Neural cell (in vitro differentiated cells): ENCODE measurements around the gene FLT3LG.

Experiments
- CTCF ChIP-seq: fragments of 450-650 bp; IDR thresholded peaks from 2 replicates; pipeline ENCODE4 v1.5.1; 2014; ENCODE audit warnings: antibody characterized with exemption, mild to moderate bottlenecking, moderate library complexity; ENCODE audit not compliant: poor library complexity, severe bottlenecking
- EP300 ChIP-seq: fragments of 450-650 bp; conservative IDR thresholded peaks from 2 replicates; pipeline ENCODE4 v1.6.1; 2014; ENCODE audit warnings: antibody characterized with exemption, mild to moderate bottlenecking, moderate library complexity; ENCODE audit not compliant: poor library complexity, severe bottlenecking
- EZH2 ChIP-seq: fragments of 200-600, 300-800 bp; shearing (Covaris generic), sonication (generic); IDR thresholded peaks from 2 replicates; pipeline ENCODE4 v1.6.1; 2014; ENCODE audit warnings: antibody characterized with exemption, low read length, borderline replicate concordance, mild to moderate bottlenecking; ENCODE audit not compliant: insufficient read depth, poor library complexity, severe bottlenecking
- POLR2AphosphoS5 ChIP-seq: IDR thresholded peaks from 2 replicates; pipeline ENCODE4 v1.6.1; 2012
- REST ChIP-seq: IDR thresholded peaks from 2 replicates; pipeline ENCODE4 v1.6.1; 2012; ENCODE audit warnings: borderline replicate concordance
- SMC3 ChIP-seq: fragments of 450-650 bp; conservative IDR thresholded peaks from 2 replicates; pipeline ENCODE4 v1.6.1; 2014; ENCODE audit warnings: antibody characterized with exemption, mild to moderate bottlenecking, moderate library complexity; ENCODE audit not compliant: poor library complexity

GRCh38 chr19:49468746-49469447, 5.1 kb upstream of the FLT3LG start:
- TF ChIP-seq CTCF (no peak), REST (no peak), SMC3 (no peak), EZH2 (no peak), EP300 (no peak), POLR2AphosphoS5 (no peak)
